Glomerular visceral epithelial cell (primary cell): ENCODE measurements around the gene TENM4.

ENCODE experiments used
- DNase-seq: peaks from one replicate; pipeline ENCODE4 v3.0.0-alpha.2; 2016; ENCODE audit errors: extremely low spot score

The TENM4 gene

DNA sequence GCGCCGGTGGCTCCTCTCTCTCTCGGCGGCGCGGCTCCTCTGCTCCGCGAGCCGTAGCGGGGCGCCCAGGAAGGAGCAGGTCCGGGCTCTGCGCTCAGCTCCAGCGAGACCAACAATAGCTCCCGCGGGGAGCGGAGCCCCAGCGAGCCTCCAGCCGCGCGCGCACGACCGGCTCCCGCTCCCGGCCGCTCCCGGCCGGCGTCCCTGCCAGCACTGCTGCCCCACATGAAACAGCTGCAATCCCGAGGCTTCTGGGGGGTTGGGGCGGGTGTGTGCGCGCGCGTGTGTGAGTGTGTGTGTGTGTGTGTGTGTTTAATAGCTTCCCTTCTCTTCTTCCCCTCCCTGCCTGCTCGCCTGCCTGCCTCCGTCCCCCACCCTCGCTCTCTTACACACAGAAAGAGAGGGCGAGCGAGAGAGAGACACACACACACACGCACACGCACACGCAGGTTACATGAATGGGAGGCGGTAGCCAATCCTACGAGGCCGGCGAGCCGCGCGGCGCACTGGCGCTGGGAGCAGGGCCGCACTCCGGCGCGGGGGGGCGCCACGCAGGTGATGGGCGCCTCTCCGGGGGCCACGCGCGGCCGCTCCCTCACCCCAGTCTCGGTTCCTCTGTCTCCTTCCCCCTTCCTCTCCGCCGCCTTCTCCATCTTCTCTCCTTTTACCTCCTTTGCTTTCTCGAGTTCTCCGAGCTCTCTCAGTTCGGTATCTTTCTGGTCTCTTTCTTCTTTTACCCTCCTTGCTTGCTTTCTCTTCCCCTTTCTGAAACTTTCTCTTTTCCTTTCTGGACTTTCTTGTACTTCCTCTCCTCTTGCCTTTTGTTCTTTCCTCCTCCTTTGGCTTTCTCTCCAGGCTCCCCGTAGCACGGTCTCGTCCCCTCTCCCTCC, at the start of gene TENM4:
TENM4 (minus strand) TSS at position 460 of the 890 bp plus-strand sequence. CDS start 371,086 bp downstream, outside the sequence.
- peak; percentile 79 for DNase-seq

GRCh38 chr11:79488286-79488685, 47.5 kb upstream of the TENM4 start:
- DNase-seq, result no peak

DNA sequence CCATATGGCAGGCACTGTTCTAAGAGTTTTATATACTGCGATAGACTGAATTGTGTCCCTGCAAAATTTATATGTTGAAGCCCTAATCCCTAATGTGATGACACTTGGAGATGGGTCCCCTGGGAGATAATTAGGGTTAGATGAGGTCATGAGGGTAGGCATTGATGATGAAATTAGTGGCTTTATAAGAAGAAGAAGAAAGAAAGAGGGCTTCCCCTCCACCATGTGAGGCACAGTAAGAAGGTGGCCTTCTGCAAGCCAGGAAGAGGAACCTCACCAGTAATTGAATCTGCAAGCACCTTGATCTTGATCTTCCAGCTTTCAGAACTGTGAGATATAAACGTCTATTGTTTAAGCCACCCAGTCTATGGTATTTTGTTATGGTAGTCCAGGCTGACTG, 46.6 kb upstream of the TENM4 start:
- no peak for DNase-seq

GRCh38 chr11:79486242-79486984, 45.6 kb upstream of the TENM4 start:
- DNase-seq, result no peak

- DNase-seq, result no peak
Observed at GRCh38 chr11:79485694-79486093, 44.9 kb upstream of the TENM4 start.

- no peak for DNase-seq
Observed at GRCh38 chr11:79484872-79485271, 44.0 kb upstream of the TENM4 start.

GRCh38 chr11:79482800-79483199, 42.0 kb upstream of the TENM4 start:
- DNase-seq, result no peak

GRCh38 chr11:79481795-79482194, 41.0 kb upstream of the TENM4 start:
- DNase-seq, result no peak

GRCh38 chr11:79480864-79481263, 40.0 kb upstream of the TENM4 start:
- DNase-seq, result no peak

DNA sequence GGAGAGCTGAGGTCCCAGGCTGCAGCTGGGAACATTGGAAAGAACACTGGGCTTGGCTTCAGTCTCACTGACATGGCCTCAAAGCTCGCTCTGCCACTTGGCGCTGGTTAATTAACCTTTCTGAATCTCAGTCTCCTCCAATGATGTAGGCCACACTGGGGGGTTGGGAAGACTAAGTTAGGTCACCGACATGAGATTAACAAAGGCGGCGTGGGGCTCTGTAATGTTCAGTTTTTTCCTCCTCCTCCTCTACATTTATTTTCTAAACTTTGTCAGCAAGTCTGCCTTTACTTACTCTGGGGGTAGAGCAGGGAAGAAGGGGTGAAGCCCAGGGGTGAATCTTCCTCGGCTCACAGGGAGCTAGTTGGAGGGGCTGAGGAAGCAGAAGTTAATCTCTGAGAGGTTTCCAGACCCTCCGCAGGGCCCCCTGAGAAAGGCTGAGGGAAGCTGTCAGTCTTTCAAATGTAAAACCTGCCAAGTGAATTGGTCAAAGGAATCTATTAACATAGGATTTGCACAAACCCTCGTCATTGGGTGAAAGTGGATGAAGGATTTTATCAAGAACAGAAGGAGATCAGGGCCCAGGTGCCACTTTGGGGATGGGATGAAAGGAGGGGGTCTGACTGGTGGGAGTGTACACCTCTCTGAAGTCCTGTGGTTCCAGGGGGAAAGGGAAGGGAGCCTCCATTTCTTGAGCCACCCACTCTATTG, 32.1 kb upstream of the TENM4 start:
- DNase-seq, result no peak

DNA sequence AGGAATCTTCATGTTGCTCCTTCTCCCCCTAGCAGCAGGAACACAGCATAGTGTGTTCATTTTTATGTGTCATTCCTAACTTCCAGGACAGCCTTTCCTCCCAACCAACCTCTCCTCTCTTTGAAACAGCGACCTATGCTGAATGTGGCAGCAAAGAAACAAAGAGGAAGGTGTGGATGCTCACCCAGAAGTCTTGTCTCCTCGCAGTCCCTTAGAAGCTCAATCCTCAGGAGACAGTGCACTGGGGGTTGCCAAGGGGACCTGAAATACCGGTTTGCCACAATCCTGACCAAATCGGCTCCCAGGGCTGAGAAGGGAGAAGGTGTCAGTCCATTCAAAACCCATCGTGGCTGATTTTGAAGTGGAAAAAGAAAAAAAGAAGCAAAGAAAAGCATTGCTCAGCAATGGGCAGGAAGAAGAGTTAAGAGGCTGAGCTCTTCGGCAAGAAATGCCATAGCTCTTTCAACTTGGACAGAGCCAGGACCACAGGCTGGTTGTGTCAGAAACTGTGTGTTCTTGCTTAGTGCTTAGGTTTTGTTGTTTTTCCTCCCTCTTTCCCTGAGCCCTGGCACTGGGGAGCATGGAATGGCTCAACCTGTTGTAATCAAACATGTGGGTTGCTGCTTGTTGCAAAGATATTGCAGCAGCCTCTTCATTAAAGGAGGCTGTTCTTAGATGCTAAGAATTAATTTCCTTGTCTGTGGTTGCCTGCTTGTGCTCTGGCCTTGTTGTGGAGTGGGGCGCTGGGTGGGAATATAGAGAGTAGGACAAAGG, 30.4 kb upstream of the TENM4 start:
- no peak for DNase-seq

DNA sequence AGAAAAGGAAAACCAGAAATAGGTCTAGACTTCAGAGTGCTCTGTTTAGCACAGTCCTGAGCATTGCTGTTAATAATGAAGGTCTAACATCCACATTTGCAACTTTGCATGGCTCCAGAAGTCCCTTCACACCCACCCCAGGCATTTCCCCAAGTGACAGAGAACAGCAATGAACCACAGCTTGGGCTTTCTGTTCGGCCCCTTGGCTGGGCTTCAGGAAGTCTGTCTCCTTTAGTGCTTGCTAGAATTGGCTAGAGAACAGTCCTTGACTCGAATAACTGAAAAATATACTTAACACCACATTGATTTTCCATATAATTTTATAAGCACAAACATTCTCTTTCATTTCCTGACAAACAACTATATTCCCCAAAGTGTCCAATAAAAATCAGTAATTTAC, 29.3 kb upstream of the TENM4 start:
- DNase-seq, result no peak

DNA sequence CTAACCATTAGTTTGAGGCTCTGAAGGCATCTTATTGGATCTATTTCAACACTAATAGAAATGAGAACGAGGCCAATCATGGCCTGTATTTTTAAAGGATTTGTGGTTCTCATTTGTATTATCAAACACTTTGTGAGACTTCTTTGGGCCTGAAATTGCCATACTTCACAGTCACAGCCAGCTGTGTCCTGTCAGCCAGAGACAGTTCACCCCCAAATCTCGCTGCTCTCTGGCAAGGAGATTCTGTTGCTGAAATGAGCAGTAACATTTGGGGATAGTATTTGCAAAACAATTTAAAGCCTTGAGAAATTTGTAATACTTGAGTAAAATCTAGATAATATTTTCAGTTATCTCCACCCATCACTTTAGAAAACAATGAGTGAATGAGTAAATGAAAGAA, 26.9 kb upstream of the TENM4 start:
- DNase-seq, result no peak

DNA sequence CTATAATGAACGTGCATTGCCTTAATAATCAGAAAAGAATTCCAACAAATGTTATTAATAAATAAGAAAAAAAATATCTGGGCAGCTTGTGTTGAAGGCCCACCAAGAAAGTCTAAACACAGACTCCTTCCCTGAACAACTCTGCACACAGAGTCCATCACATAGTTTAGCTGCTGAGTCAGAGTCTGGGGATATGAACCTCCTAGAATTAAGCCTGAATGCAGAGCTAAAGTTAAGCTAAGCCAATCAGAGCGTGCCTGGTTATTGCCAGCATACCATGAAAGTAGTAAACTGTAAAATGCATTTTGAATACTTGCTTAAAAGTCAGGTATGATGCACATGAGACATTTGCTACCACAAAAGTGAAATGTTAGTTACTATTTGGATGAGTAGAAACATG, 25.6 kb upstream of the TENM4 start:
- peak; percentile 63 for DNase-seq

DNA sequence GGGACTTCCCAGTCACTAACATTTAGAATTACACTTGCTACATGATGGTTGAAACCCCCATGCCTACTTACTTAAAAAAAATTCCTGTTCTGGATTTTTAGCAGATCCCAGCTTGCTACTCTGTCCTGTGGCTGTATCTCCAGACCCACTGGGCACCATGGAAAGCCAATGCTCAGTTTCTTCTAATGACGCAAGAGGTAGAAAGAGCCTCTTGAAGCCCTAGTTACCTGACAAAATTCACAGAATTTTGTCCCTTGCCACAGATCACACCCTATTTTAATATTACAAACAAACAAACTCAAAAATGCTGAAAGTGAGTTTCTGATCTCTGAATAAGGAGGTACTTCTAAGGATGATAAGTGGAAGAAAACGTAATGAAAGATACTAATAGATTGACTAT, 24.3 kb upstream of the TENM4 start:
- no peak for DNase-seq

DNA sequence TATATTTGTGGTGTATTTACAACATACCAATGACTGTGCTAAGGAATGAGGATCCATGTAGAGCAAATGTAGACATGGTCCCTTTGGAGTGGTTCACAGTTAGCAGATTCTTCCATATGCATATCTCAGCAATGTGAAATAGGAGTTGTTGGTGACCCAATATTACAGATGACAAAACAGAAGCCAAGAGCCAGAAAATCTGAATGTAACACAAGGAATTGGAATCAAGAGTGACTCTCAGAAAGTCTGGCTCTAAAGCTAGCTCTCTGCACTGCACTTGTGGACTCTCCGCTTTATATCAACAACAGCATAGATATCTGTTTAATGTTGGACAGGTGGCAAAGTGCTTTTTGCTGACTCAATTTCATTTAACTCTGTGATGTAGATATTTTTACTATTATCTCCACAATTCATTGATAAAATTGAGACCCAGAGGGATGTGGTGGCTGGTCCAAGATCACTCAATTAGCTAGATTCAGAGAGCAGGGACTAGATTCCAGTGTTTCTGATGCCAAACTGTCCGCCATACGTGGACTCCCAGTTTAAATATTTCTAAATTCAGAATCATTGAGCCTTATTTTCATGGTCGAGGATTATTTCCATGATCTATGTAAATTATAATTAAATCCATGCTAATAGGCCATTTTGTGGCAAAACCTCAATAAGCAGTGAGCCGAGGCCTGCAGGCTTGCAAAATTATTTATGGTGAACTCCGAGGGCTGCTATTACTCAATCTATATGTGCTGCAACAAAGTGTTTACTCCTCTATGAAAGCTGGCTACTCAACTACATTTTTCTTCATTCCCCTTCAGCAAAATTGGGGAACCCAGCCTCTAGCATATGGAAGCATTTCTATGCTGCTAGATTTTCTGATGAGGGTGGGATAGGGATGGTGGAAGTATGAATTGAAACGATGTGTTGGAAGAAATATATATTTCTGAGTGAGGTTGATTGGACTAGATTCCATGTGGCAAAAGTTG, 21.1 kb upstream of the TENM4 start:
- DNase-seq, result no peak

GRCh38 chr11:79461144-79461543, 20.3 kb upstream of the TENM4 start:
- peak; percentile 32 for DNase-seq

GRCh38 chr11:79458709-79459108, 17.9 kb upstream of the TENM4 start:
- DNase-seq, result no peak

GRCh38 chr11:79456501-79456900, 15.7 kb upstream of the TENM4 start:
- DNase-seq, result no peak

DNA sequence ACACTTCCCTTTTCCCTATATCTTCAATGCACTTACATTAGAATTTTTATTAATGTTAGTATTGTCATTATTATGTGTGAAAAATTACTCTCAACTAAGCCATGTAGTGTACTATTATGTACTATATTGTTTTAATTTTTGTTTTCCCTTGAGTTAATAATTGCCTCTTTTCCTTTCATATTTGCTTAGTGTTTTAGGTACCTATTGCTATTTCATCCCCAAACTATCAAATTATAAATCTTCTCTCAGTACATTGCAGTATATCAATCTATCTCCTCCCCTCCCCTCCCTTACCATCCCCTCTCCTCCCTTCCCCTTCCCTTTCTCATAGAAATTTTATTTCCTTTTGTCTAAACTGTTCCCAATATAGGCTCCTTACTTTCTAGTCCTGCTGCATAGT, 12.8 kb upstream of the TENM4 start:
- DNase-seq, result no peak
